GM21423 (cell line): Measurements from ENCODE around the gene RAPGEF3.

ENCODE experiments used
- ATAC-seq: cut with Tn5 transposase; IDR thresholded peaks from one replicate; pipeline ENCODE4 v1.9.1; 2021; ENCODE audit warnings: mild to moderate bottlenecking, moderate library complexity; ENCODE audit not compliant: unreplicated experiment

The RAPGEF3 gene

GRCh38 chr12:47758834-47759690, at the start of gene RAPGEF3:
TSS of gene RAPGEF3 (minus strand) at chr12:47758880. CDS start at chr12:47758556, 324 bp downstream.
- ATAC-seq = peak; percentile 47

- peak; percentile 35 for ATAC-seq
These were observed 49.4 kb upstream of the RAPGEF3 start for GRCh38 chr12:47808050-47808449.

GRCh38 chr12:47807338-47807737, 48.7 kb upstream of the RAPGEF3 start:
- no peak for ATAC-seq

GRCh38 chr12:47805417-47805816, 46.7 kb upstream of the RAPGEF3 start:
- no peak for ATAC-seq

GRCh38 chr12:47804171-47804570, 45.5 kb upstream of the RAPGEF3 start:
- ATAC-seq = no peak

GRCh38 chr12:47803191-47803875, 44.7 kb upstream of the RAPGEF3 start:
- no peak for ATAC-seq

GRCh38 chr12:47802312-47802711, 43.6 kb upstream of the RAPGEF3 start:
- no peak for ATAC-seq

GRCh38 chr12:47801904-47802246, 43.2 kb upstream of the RAPGEF3 start:
- no peak for ATAC-seq

GRCh38 chr12:47801170-47801903, 42.7 kb upstream of the RAPGEF3 start:
- ATAC-seq = no peak

- ATAC-seq = no peak
These were observed 41.9 kb upstream of the RAPGEF3 start for GRCh38 chr12:47800582-47800981.

- ATAC-seq = no peak
These were observed 40.8 kb upstream of the RAPGEF3 start for GRCh38 chr12:47799357-47799955.

GRCh38 chr12:47798382-47798948, 39.8 kb upstream of the RAPGEF3 start:
- ATAC-seq = no peak

- ATAC-seq = no peak
These were observed 38.8 kb upstream of the RAPGEF3 start for GRCh38 chr12:47797441-47797840.

GRCh38 chr12:47795814-47796411, 37.2 kb upstream of the RAPGEF3 start:
- no peak for ATAC-seq

- no peak for ATAC-seq
These were observed 36.6 kb upstream of the RAPGEF3 start for GRCh38 chr12:47795121-47795813.

GRCh38 chr12:47794679-47795078, 36.0 kb upstream of the RAPGEF3 start:
- ATAC-seq = no peak

GRCh38 chr12:47793015-47793681, 34.5 kb upstream of the RAPGEF3 start:
- no peak for ATAC-seq

GRCh38 chr12:47791874-47792273, 33.2 kb upstream of the RAPGEF3 start:
- ATAC-seq = no peak

- ATAC-seq = no peak
These were observed 32.7 kb upstream of the RAPGEF3 start for GRCh38 chr12:47791351-47791746.
